ENCODE results near the gene EIF1AD.

GRCh38 chr11:65965986-65966762, 35.8 kb downstream of the EIF1AD start:
- no peak for TF ChIP-seq REST (IDR thresholded peaks at IDR 0.05; ENCODE audit: insufficient read depth in 1 of 2, low read depth in 2 of 2, low read length in 1 of 2)
- TF ChIP-seq, protein P1, sequence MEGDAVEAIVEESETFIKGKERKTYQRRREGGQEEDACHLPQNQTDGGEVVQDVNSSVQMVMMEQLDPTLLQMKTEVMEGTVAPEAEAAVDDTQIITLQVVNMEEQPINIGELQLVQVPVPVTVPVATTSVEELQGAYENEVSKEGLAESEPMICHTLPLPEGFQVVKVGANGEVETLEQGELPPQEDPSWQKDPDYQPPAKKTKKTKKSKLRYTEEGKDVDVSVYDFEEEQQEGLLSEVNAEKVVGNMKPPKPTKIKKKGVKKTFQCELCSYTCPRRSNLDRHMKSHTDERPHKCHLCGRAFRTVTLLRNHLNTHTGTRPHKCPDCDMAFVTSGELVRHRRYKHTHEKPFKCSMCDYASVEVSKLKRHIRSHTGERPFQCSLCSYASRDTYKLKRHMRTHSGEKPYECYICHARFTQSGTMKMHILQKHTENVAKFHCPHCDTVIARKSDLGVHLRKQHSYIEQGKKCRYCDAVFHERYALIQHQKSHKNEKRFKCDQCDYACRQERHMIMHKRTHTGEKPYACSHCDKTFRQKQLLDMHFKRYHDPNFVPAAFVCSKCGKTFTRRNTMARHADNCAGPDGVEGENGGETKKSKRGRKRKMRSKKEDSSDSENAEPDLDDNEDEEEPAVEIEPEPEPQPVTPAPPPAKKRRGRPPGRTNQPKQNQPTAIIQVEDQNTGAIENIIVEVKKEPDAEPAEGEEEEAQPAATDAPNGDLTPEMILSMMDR (IDR thresholded peaks at IDR 0.05) = no peak
